ENCODE data around the gene OAF. TPM values are rescaled to one million over a fixed set of nuclear protein-coding genes. Genes with fewer than 3 reads are reported as not detected.
A peak's percentile ranks its signal among the peaks of the same experiment; 100 is the strongest.

Gene OAF
- polyA plus RNA-seq, 2 of the 4 experiments (the other 2 are of a cell fraction): 3.0 to 3.8 TPM

DNA sequence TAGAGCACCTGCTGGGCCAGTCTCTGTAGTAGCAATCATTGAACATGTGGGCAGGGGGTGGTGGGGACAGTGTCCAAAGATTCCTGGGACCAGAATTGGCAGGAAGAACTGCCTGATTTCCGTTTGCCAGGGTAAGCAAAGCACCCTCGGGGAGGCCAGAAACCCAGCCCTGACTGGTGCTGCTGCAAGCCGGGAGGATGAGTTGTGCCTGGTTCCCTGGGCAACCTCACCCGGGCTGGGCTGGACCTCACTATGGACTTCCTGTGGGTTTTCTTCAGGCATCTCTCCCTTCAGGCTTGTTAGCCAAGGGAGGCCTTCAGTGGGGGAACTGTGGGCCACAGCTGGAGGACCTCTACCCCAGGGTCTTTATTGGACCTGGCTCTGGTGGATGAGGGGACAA is 21.1 kb downstream of the OAF start:
- CTCF ChIA-PET: interaction anchor here (3.4 to 19.9 kb wide), 3 partner anchors 17 to 72 kb away, joined by 16 to 407 read pairs (median 245); no protein-coding TSS in a partner anchor
- no peak for DNase-seq (ENCODE audit: low read depth in 1 of 2, low spot score in 1 of 2)
- WGBS (ENCODE audit: missing lambda C conversion rate): 13% methylated on average over 3 of the region's 4 CpGs
- no peak overlapping the region for H3K4me2 ChIP-seq
- H3K4me3 ChIP-seq: no peak overlapping the region
- POLR2A ChIA-PET: no interaction called here
- H3K27ac ChIP-seq: no peak overlapping the region
- 0 out of 3 replicates have a peak, but pooled peaks cover 4% of the 10 kb centered on the region for H3K9me3 ChIP-seq
- no peaks in the 10 kb centered on the region for H3K4me1 ChIP-seq
- no peak for ATAC-seq
- FAIRE-seq: no peak
- TF ChIP-seq HOXA7 (CRISPR knock-in tag; IDR thresholded peaks at IDR 0.05): no peak
- TF ChIP-seq POLR2A (IDR thresholded peaks at IDR 0.05; ENCODE audit: low read length): no peak
- no peak for TF ChIP-seq GATA3 (IDR thresholded peaks at IDR 0.05; ENCODE audit: borderline replicate concordance)
- no peak for TF ChIP-seq CEBPB (IDR thresholded peaks at IDR 0.05)
- no peak for TF ChIP-seq KDM5A (IDR thresholded peaks at IDR 0.05)
- no peak for TF ChIP-seq HOXB13 (CRISPR knock-in tag; IDR thresholded peaks at IDR 0.05; ENCODE audit: low read depth)
- TF ChIP-seq MYC (IDR thresholded peaks at IDR 0.05; ENCODE audit: borderline replicate concordance, low read length): no peak

DNA sequence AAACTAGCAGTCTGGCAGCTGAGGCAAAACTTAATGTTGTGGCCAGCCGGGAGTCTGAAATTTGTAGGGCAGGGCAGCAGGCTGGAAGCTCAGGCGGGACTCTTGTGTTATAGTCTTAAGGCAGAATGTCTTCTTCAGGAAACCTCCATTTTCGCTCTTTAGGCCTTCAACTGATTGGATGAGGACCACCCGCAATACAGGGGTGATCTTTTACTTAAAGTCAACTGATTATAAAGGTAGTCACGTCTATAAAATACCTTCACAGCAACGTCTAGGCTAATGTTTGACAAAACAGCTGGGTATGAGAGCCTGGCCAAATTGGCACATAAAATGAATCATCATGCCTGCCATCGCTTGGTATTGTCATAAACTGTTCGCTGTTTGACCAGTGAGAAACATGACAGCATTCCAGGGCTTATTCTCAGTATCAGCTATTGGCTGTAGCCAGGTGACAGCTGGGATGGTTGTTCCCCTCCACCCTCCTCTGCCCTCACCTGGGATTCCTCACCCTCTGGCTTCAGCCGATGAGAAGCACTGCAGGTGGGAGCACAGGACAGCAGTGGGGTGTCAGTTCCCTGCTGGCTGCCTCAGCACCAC is 22.5 kb downstream of the OAF start:
- 17% methylated on average over 9 of the region's 9 CpGs for WGBS (ENCODE audit: missing lambda C conversion rate)
- no peak overlapping the region for H3K4me2 ChIP-seq
- ChIA-PET POLR2A (no interaction called here), CTCF (interaction anchor here (1.3 to 19.9 kb wide), 8 partner anchors 11 to 104 kb away, joined by 4 to 407 read pairs (median 14); no protein-coding TSS in a partner anchor)
- TF ChIP-seq HDAC2 (IDR thresholded peaks at IDR 0.05): no peak
- TF ChIP-seq KDM5A (IDR thresholded peaks at IDR 0.05): no peak
- no peak for TF ChIP-seq HOXB5 (CRISPR knock-in tag; IDR thresholded peaks at IDR 0.05)
- no peak for TF ChIP-seq ZSCAN20 (CRISPR knock-in tag; IDR thresholded peaks at IDR 0.05)
- DNase-seq (ENCODE audit: low read depth in 1 of 2, low spot score in 1 of 2): no peak
- H3K4me1 ChIP-seq: no peaks in the 10 kb centered on the region
- no peak for FAIRE-seq
- ATAC-seq: no peak
- H3K27ac ChIP-seq: no peak overlapping the region
- 0 out of 3 replicates have a peak, but pooled peaks cover 4% of the 10 kb centered on the region for H3K9me3 ChIP-seq
- H3K4me3 ChIP-seq: no peak overlapping the region

GRCh38 chr11:120235024-120235628 is 24.3 kb downstream of the OAF start:
- 2% methylated on average over 8 of the region's 8 CpGs for WGBS (ENCODE audit: missing lambda C conversion rate)
- peak; percentile 82 to 91; a peak in 5 of 6 replicates for ATAC-seq
- ChIA-PET CTCF (interaction anchor here (0.6 to 19.9 kb wide), 34 partner anchors 9 to 960 kb away, joined by 3 to 407 read pairs (median 4); no protein-coding TSS in a partner anchor), POLR2A (no interaction called here)
- FAIRE-seq: no peak
- DNase-seq (ENCODE audit: low read depth in 1 of 2, low spot score in 1 of 2): peak; percentile 64 to 68
- Histone ChIP-seq H3K4me3 (no peak overlapping the region), H3K4me1 (no peaks in the 10 kb centered on the region), H3K9me3 (0 out of 3 replicates have a peak, but pooled peaks cover 4% of the 10 kb centered on the region), H3K4me2 (no peak overlapping the region), H3K27ac (no peak overlapping the region)
- TF ChIP-seq PBX3 (IDR thresholded peaks at IDR 0.05) (no peak), TP53 (CRISPR knock-in tag; IDR thresholded peaks at IDR 0.05) (no peak), BHLHE40 (IDR thresholded peaks at IDR 0.05; ENCODE audit: low read depth, low read length) (no peak), EP300 (IDR thresholded peaks at IDR 0.05) (no peak), SMC3 (IDR thresholded peaks at IDR 0.05) (peak; percentile 86), JUN (IDR thresholded peaks at IDR 0.05) (no peak), RAD21 (conservative IDR thresholded peaks at IDR 0.05 in 1 of 2, IDR thresholded peaks at IDR 0.05 in 1 of 2) (peak; percentile 73 to 79), FOSB (CRISPR knock-in tag; IDR thresholded peaks at IDR 0.05) (no peak), ZNF302 (CRISPR knock-in tag; IDR thresholded peaks at IDR 0.05) (no peak), POLR2A (IDR thresholded peaks at IDR 0.05; ENCODE audit: low read length) (no peak), TFCP2L1 (CRISPR knock-in tag; IDR thresholded peaks at IDR 0.05) (no peak), MAFK (IDR thresholded peaks at IDR 0.05; ENCODE audit: partially characterized antibody) (no peak)
- TF ChIP-seq, protein P1, sequence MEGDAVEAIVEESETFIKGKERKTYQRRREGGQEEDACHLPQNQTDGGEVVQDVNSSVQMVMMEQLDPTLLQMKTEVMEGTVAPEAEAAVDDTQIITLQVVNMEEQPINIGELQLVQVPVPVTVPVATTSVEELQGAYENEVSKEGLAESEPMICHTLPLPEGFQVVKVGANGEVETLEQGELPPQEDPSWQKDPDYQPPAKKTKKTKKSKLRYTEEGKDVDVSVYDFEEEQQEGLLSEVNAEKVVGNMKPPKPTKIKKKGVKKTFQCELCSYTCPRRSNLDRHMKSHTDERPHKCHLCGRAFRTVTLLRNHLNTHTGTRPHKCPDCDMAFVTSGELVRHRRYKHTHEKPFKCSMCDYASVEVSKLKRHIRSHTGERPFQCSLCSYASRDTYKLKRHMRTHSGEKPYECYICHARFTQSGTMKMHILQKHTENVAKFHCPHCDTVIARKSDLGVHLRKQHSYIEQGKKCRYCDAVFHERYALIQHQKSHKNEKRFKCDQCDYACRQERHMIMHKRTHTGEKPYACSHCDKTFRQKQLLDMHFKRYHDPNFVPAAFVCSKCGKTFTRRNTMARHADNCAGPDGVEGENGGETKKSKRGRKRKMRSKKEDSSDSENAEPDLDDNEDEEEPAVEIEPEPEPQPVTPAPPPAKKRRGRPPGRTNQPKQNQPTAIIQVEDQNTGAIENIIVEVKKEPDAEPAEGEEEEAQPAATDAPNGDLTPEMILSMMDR (IDR thresholded peaks at IDR 0.05): peak; percentile 66

All from A549 (cell line).